AG10803 (cell line): ENCODE measurements around the gene GPR161.

Experiments
- DNase-seq: peaks from one replicate; pipeline ENCODE4 v3.0.0; 2010; ENCODE audit warnings: low read depth
- H3K4me3 ChIP-seq: 2 replicates; pipeline ENCODE4 v1.5.1; 2011; ENCODE audit warnings: mild to moderate bottlenecking, low read length, control low read depth
- CTCF ChIP-seq: conservative IDR thresholded peaks from 2 replicates; pipeline ENCODE4 v1.5.1; 2011; ENCODE audit warnings: mild to moderate bottlenecking, low read length, control low read depth, inconsistent platforms

GPR161 gene

GRCh38 chr1:168146626-168147025 is 9.9 kb upstream of the GPR161 start:
- TF ChIP-seq CTCF: no peak
- H3K4me3 ChIP-seq: no peak overlapping the region
- no peak for DNase-seq

- TF ChIP-seq CTCF: no peak
- H3K4me3 ChIP-seq: no peak overlapping the region
- no peak for DNase-seq
Measured at GRCh38 chr1:168146160-168146539, 9.4 kb upstream of the GPR161 start.

GRCh38 chr1:168145184-168146159 is 8.7 kb upstream of the GPR161 start:
- H3K4me3 ChIP-seq: no peak overlapping the region
- TF ChIP-seq CTCF: peak; percentile 97
- DNase-seq: peak; percentile 74

- no peak for DNase-seq
- H3K4me3 ChIP-seq: no peak overlapping the region
- no peak for TF ChIP-seq CTCF
Measured at GRCh38 chr1:168141871-168142385, 5.2 kb upstream of the GPR161 start.

GRCh38 chr1:168139070-168139469 is 2.3 kb upstream of the GPR161 start:
- DNase-seq: no peak
- TF ChIP-seq CTCF: no peak
- H3K4me3 ChIP-seq: no peak overlapping the region

- no peak for TF ChIP-seq CTCF
Measured at GRCh38 chr1:168138134-168138533, 1.4 kb upstream of the GPR161 start.

GRCh38 chr1:168137515-168137821 is 738 bp upstream of the GPR161 start:
- TF ChIP-seq CTCF: no peak
- no peak for DNase-seq
- H3K4me3 ChIP-seq: peak overlapping the region; percentile 82

More at GRCh38 chr1:168138134-168138533, 1.4 kb upstream of the GPR161 start:
- H3K4me3 ChIP-seq: no peak overlapping the region
- DNase-seq: no peak
